NOMO-1 treated with dmso at 0.1 percent for 144 hours (cell line): Measurements from ENCODE around the gene TUBB1.

Source experiments
- DNase-seq: peaks from one replicate; lab custom pipeline; 2025; ENCODE audit not compliant: unreplicated experiment; lab: John Stamatoyannopoulos, UW

TUBB1 gene

DNA sequence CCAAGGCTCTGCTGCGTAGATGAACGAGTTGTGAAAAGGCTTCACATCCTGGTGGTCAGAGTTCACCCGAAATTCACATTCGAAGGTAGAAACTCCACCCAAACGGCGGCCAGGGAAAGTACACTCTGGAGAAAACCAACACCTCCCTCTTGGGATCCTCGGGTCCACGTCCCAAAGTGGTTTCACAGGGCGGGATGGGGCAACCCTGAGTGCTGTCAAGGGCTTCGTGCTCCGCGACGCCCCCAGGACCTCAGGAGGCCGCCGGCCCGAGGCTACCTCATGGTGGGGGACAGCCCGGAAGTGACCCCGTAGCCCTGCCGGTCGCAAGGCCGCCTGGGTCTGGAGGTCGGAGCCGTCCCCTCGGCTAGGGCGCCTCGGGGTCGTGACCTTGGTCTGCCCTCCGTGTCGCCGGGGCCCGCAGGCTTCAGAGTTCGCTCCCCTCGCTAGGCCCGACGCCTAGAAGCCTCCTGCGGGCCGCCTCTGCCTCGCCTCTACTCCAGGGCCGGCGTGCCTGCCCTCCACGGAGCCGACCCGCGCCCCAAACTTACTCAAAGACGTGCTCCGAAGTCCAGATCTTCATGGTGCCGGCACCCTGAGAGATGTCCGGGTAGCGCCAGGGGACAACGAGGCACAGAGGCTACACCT is 23.0 kb downstream of the TUBB1 start, which contains the start of gene PRELID3B:
TSS of gene PRELID3B (minus strand) at position 636 of the 645 bp plus-strand sequence. CDS start at position 580, 56 bp downstream.
- peak; percentile 5 for DNase-seq

DNA sequence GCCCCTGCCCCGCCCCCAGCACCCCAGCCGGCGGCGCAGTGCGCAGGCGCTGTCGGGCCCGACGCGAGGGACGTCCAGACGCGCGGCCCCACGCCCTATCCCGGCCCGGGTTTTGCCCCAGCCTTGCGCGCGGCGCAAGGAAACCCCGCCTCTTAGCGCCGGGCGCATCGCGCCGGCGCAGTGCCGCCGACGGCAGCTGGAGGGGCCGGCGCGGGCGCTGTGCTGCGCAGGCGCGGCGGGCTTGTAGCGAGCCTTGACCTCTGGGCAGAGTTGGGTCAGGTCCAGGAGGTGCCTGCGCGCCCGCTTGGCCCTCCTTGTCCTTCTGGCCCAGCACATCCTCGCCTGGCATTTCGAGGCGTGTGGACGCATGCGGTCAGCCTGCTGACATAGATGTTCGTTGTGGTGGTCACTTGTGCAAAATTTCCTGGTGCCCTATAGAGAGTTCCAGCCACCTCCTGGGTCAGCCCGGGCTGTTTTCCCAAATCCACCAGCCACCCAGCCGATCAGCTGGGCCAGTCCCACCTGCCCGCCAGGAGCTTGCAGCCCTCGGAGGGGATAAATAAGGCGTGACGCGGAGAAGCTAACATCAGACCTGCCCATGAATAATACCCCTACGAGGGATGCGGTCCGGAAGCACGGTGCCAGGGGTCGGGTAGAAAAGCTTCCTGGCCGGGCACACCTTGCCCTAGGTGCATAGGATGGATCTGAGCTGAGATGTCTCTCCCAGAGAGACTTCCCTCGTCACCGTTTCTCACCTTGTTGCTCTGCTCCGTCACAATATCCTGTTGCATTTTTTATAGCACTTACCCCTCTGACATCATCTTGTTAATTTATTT is 23.8 kb downstream of the TUBB1 start:
- DNase-seq: peak; percentile 88

DNA sequence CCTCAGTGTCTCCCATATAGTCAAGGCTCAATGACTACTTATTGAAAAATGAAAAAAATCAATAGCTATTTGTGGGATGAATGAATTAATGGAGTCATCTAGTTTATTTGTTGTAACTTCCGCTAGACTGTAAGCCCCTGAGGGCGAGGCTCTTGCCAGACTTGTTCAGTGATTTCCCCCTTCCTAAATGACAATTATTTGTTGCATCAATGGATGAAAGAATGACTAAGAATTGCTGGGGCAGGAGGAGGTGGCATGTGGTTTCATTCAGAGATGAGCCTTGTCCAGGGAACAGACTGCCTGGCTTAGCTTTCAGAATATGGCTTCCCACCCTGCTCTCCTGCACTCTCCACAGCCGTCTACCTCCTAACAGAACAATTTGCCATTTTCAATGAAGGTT is 24.5 kb downstream of the TUBB1 start:
- peak; percentile 43 for DNase-seq

DNA sequence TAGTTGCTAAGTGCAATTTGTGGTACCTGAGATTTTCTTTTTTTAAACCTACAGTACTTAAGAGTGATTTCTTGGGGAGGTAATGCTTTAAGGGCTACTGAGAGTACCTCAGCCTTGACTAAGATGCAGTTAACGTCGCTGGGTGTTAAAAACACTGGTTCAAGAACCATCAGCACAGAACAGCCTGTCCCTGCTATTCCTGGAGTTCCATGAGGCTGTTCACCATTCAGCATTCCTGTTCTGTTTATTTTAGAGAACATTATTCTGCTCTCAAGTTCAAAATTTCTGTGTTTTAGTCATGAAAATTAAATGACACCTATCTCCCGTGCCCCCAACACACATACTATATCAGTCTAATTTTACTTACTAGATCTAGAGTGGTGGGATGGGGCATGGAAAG is 25.1 kb downstream of the TUBB1 start:
- no peak for DNase-seq

DNA sequence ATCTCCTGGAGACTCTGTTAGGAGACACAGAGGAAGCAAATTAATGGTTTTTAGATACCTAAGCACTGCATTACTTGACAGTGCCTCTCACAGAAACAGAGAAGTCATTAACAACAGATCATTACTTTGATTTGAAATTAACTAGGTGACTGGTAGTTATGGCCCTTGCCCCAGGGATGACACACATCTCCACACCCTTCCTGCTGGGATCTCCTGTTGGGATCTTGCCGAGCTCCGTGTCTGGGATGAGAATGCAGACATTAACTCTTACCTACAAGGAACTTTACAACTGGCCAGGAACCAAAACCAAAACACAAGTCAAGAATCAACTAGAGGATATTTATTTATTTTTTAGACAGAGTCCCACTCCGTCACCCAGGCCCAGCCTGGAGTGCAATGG is 25.6 kb downstream of the TUBB1 start:
- no peak for DNase-seq

DNA sequence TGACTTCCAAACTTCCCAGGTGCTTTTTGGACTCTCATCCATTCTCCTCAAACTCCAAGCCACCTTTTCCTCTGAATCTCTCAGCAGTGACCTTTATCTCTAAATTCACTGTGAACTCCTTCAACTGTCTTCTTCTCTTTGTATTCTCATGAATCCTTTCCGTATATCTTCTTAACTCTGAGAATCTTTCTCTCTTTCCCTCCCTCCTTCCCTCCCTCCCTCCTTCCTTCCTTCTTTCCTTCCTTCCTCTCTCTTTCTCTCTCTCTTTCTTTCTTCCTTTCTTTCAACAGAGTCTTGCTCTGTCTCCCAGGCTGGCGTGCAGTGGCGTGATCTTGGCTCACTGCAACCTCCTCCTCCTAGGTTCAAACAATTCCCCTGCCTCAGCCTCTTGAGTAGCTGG is 27.6 kb downstream of the TUBB1 start:
- no peak for DNase-seq

DNA sequence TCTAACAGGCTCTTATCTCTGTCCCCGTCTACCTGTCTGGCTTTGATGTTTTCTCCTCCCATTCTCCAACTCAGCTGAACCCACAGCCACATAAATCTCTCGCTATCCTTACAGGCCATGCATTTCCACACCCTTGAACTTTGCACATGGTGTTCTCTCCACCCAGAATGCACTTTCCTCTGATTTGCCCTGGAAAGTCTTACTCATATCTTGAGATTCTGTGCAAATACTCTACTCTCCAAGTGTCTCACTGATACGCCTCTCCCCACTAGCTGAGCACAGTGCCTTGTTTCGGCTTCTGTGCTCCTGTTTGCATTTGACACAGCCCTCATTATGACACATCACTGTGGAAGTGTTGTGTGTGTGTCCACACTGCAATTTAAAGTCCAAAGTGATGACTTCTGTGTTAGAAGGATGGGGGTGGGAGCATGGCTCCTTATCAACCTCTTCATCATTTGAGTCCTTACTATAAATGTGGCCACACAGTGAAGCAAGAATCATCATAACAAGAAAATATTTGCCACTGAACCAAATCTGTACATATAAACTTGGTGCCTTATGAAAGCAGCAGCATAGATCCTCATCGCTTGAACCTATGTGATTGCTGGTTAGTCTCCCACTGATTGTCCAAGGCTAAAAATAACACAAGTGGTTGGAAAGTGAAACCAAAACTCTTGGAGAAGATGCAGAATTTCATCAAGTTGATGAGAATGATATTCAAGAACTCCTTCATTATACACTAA is 28.9 kb downstream of the TUBB1 start:
- DNase-seq: no peak

DNA sequence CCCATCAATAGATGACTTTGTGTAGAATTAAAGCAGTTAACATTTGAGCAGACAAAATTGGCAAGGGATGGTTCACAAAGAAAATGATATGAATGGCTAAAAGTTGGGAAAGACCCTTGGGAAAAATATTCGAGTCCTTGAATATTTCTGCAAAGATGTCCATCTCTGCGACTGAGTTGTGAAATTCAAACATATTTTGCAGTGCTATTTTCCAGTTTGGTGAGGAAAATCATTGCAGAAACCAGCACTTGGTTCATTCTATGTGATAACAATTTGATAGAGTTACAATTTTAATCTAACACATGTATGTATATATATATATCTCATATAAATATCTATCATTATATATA is 29.4 kb downstream of the TUBB1 start:
- no peak for DNase-seq

DNA sequence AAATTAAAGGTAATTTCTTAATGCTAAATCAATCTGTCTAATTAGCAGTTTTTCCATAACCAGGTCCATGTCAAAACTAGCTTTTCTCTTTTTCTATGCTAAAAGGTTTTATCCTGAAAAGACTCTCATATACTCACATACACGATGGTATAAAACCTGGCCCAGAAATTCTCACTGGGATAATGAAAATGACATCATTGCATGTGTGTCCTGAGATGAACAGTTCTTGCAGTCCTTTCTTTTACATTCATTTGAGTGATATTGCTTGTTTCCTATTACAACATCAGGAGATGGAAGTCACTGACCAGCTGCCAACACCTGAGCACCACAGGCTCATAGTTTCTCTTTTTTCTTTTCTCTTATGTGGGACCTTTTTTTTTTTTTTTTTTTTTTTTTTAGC is 31.2 kb downstream of the TUBB1 start:
- DNase-seq: no peak

DNA sequence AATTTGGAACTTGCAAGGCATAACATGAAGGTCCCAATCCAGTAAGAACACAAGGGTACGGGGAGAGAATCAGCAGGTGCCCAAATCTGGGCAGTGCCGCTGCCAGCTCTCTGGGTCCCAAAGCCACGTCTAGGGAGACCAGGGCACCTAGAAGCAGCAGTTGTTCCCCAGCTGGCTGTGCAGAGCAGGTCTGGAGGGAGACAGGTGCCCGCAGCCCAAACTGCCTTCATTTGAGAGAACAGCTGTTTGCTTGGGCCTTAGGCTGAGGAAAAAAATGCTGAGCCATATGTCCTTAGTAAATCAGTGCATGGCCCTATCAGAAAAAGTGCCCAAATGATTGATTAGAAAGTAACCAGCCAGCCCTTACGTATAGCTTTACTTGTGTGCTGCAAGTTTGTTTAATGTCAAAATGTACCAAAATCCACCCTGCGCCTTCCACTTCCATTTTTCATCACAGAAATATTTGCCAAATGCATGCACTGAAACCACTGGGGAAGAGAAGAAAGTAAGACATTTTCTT is 32.5 kb downstream of the TUBB1 start:
- DNase-seq: no peak

DNA sequence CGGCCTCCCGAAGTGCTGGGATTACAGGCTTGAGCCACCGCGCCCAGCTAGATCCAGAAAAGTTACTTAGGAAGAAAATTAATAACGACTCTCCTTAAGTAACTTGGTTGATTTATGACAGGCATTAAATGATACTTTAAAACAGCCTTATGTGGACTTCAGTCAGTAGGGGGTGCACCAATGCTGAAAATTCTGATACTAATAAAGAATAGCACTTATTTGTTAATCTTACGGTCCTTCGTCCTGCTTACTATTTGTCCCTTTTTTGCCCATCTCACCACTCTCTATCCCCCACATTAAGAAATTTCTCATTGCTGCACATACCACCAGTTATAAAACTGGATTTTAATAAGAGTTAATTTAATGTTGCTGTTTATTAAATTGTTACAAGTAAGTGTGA is 36.1 kb downstream of the TUBB1 start:
- peak; percentile 12 for DNase-seq

DNA sequence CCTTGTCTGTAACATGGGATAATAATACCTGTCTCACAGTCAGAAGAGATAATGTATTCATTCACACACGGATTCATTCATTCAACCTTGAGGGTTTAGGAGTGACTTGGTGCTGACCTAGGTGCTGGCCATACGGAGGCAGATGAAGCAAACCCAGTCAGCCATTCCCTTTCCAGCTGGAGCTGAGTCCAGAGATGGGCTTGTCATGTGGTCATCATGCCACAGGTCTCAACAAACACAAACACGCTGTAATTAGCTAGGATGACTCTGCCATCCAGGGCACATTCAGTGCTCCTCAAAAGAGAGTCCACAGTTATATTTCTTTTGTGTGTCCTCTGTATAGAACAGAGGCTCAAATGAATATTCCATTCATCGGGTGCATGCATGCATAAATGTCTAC is 42.9 kb downstream of the TUBB1 start:
- no peak for DNase-seq

DNA sequence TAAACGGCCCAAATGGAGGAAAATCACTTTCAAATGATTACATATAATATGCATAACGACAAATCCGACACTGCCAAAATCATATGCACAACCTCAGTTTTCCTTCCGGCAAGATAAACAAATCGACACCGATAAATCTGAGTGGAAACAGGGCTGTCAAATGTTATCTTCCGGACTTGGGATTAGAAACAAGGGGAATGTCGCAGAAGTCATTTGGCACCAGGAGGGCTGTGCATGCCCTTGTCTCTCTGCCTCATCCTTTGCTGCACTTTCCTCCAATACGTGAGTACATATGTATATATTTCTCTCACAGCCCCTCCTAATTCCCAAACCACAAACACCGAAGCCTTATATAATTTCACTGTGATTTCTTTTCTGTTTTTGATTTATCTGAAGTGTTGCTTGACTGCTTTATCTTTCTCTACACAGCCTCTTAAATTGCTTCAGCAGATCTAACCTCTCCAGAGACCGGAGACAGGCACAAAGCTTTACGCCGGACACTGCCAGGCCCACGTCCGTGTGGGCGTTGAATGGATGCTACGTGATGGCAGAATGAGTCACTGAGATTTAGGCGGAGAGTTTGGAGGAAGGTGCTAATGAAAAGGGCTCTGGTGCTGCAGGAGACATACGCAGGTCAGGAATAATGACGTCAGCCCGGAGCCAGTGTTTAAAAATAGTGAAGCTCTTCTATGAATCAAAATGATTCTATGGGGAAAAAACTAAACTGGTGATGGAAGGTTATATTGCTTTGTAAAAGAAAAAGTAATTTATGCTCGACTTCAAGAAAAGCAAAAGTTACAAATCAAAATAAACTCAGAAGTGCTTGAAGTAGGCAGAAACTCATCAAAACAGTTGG is 44.4 kb downstream of the TUBB1 start:
- no peak for DNase-seq

DNA sequence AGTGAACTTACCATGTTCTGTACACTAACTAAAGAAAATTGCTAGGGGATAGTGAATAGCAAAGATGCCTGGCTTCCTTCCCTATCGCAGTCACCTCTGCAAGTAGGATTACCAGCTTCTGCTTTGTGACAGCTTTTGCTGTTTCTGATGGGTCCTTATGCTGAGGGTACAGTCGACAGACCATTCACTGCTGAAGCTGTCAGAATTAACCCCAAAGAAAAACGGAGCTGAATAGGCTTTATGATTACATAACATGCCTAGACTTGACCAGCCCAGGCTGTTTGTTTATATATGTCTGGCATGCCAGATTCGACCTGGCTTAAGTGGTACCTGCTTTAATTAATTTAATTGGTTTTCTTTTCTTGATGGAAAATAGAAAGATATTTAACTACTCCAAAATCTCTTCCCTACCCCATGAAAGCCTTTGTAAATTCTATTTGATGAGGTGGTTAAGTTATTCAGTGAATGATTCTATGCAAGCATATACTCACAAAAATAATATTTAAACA is 45.0 kb downstream of the TUBB1 start:
- no peak for DNase-seq

DNA sequence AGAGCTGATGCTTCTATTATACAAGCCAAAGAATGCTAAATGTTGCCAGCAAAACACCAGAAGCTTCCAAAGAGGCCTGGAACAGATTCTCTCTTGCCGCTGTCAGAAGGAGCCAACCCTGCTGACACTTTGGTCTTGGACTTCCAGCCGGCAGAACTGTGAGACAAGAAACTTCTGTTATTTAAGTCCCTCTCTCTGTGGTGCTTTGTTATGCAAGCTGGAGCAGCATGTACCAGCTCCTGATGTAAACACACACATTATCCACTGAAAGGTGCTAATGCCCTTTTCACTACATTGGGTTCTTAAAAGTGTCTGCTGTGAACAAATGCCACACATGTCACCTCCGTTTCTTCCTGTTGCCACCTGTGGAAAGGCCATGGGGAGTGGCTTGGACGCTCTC is 49.3 kb downstream of the TUBB1 start:
- DNase-seq: no peak

DNA sequence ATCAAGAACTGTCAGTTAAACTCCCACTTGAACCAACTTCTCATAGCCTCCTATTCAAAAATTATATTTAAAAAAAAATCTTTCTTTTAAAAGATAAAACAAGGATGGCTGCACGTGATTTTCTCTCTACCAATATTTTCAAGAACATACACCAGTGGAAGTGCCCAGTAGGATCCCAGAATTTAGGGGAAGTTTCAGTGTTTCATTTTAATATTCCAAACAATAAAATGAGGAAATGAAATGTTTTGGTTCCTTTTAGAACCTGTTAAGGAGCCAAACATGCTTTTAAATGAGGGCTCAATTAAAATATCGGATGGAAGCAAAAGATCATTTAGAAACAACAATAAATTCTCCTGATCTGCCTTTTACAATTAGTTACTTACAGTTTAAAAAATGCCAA is 49.8 kb downstream of the TUBB1 start:
- no peak for DNase-seq

DNA sequence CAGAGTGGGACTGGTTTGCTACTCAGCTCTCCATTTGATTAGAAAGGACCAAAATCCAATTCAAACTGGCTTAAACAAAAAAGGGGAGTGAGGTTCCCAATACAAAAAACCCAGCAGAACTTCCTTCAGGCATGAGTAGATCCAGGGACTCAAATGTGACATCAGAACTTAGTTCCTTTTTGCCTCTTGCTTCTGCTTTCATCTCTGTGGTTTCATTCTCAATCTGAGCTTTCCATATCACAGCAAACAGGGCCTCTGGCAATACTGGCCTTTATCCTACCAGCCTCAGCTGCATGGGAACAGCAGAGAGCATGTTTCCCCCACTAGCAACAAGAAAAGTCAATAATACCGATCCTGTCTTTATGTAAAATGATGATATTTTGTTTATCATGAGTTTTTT is 52.0 kb downstream of the TUBB1 start:
- peak; percentile 9 for DNase-seq

DNA sequence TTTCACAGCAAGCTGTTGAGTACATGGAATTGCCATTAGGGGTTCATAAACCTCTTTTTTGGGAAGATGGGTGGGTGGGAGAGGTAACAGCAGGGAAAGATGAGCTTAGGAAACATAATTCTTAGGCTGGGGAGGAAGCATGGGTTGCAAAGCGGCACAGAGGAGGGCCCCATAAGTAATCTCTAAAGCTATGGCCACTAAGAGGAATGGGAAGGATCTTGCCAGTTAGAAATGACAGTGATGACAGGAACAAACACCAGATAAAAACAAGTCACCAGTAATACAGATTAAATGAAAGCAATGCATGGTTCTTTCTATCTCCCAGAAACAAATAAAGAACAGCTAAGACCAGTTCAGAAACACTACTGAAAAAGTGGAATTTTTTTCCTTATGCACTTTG is 54.4 kb downstream of the TUBB1 start:
- no peak for DNase-seq

DNA sequence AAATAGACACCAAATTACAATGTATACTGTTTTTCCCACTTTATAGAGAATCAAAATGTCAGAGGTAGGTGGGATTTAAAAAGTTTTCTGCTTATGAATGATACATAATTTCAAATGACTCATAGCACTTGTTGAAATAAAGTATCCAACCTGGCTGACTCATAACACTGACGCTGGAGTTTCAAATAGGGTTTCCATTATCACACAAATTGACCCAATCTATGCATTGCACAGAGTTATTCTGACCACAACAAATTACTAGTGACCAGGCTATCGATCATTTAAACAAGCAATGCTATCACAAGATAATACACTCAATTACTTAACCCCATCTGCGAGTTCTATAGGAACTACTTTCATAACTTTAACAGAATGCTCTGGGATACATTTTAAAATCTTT is 55.2 kb downstream of the TUBB1 start:
- no peak for DNase-seq

DNA sequence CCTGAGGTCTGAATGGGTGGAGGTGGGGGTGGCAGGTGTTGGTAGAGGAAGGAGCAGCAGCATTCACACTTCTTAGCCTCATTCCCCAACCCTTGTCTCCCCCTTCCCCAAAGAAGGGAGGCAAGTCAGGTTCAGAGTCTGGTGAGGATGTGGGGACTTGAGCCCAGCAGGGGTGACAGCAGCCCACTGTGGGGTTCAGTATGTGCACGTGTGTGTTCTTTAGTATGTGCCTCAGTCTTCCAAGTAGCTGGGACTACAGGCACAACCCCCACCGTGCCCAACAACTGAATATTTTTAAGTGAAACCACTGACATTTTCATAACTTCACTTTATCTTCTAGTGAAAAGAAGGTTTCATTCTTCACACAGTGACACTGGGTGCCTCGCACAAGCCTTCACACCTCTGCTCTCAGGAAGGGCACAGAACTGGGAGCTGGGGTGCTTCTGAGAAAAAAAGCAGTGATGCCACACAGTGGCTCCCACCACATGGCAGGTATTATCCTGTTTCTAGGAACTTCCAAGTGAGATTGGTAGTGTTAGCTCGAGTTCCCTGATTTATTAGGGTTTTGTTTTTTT is 56.8 kb downstream of the TUBB1 start:
- no peak for DNase-seq
